Natural killer cell treated with Interleukin-12 subunit alpha and Interleukin-12 subunit beta and Interleukin-15 and Interleukin-18, amount 100 ng/mL, for 72 hours (primary cell): Measurements from ENCODE around the gene THSD1. TPM values are rescaled to one million over a fixed set of nuclear protein-coding genes. Genes with fewer than 3 reads are reported as not detected.

Experiments
- total RNA-seq, 2 donors: library from RNA; stranded (reverse); gene quantifications; one replicate each; pipeline ENCODE4 v1.2.3, GENCODE V29; 2022

THSD1 gene
- total RNA-seq, 2 donors from 2014 or later: 0.43 to 0.92 TPM

Other genes starting within 250 kb of the THSD1 start
- gene NEK3, start 246.6 kb downstream of the THSD1 start, total RNA-seq: 1 to 10 TPM; 3.4 to 3.7 TPM
- 10 to 100 TPM; 34.1 to 42.7 TPM for gene VPS36, start 44.5 kb upstream of the THSD1 start, total RNA-seq
- 10 to 100 TPM; 16.1 to 27.6 TPM for gene CKAP2, start 49.3 kb upstream of the THSD1 start, total RNA-seq
- 10 to 100 TPM in 1 of 2 donors, 1 to 10 TPM in 1; 6.9 to 11.6 TPM for gene HNRNPA1L2, start 236.3 kb upstream of the THSD1 start, total RNA-seq
- 10 to 100 TPM; 49.0 to 58.1 TPM for gene SUGT1, start 246.7 kb upstream of the THSD1 start, total RNA-seq